Immature natural killer cell (primary cell): ENCODE results near the gene RFX2. TPM values are rescaled to one million over a fixed set of nuclear protein-coding genes. Genes with fewer than 3 reads are reported as not detected.

ENCODE experiments used
- DNase-seq, 3 donors: peaks; one replicate each; pipeline ENCODE4 v3.0.0; 2022; ENCODE audit warnings: mixed read lengths in 1 of 3
- H3K27ac Mint-ChIP-seq, 6 donors: one replicate each; pipeline ENCODE4 v1.8.0; 2020; ENCODE audit warnings: mixed read lengths in 6 of 6, mild to moderate bottlenecking in 5 of 6, inconsistent platforms in 4 of 6, moderate library complexity in 3 of 6
- H3K27me3 Mint-ChIP-seq, 3 donors: one replicate each; pipeline ENCODE4 v1.8.0; 2020 to 2021; ENCODE audit warnings: low read depth in 3 of 3, mild to moderate bottlenecking in 3 of 3, mixed read lengths in 3 of 3, moderate library complexity in 3 of 3, inconsistent platforms in 1 of 3
- H3K36me3 Mint-ChIP-seq, 3 donors: one replicate each; pipeline ENCODE4 v1.8.0; 2020; ENCODE audit warnings: mixed read lengths in 3 of 3, inconsistent platforms in 2 of 3, mild to moderate bottlenecking in 2 of 3
- H3K4me1 Mint-ChIP-seq, 2 donors: one replicate each; pipeline ENCODE4 v1.8.0; 2020; ENCODE audit warnings: inconsistent platforms in 2 of 2, mild to moderate bottlenecking in 2 of 2, mixed read lengths in 2 of 2, moderate library complexity in 1 of 2
- H3K4me3 Mint-ChIP-seq, 5 donors: one replicate each; pipeline ENCODE4 v1.8.0; 2020; ENCODE audit warnings: mild to moderate bottlenecking in 5 of 5, mixed read lengths in 5 of 5, inconsistent platforms in 3 of 5, moderate library complexity in 3 of 5
- H3K9me3 Mint-ChIP-seq, 6 donors: one replicate each; pipeline ENCODE4 v1.8.0; 2020; ENCODE audit warnings: mild to moderate bottlenecking in 6 of 6, mixed read lengths in 6 of 6, inconsistent platforms in 4 of 6, moderate library complexity in 3 of 6
- polyA plus RNA-seq, 3 donors: library from polyadenylated mRNA; unstranded; fragments of 300-500 nt; fragmentation: Illumina TruSeq; gene quantifications; one replicate each; pipeline ENCODE4 v1.2.3, GENCODE V29; 2021

Gene RFX2
- polyA plus RNA-seq, 3 donors from 2014 or later: 2.2 to 3.9 TPM; not detected in 1

DNA sequence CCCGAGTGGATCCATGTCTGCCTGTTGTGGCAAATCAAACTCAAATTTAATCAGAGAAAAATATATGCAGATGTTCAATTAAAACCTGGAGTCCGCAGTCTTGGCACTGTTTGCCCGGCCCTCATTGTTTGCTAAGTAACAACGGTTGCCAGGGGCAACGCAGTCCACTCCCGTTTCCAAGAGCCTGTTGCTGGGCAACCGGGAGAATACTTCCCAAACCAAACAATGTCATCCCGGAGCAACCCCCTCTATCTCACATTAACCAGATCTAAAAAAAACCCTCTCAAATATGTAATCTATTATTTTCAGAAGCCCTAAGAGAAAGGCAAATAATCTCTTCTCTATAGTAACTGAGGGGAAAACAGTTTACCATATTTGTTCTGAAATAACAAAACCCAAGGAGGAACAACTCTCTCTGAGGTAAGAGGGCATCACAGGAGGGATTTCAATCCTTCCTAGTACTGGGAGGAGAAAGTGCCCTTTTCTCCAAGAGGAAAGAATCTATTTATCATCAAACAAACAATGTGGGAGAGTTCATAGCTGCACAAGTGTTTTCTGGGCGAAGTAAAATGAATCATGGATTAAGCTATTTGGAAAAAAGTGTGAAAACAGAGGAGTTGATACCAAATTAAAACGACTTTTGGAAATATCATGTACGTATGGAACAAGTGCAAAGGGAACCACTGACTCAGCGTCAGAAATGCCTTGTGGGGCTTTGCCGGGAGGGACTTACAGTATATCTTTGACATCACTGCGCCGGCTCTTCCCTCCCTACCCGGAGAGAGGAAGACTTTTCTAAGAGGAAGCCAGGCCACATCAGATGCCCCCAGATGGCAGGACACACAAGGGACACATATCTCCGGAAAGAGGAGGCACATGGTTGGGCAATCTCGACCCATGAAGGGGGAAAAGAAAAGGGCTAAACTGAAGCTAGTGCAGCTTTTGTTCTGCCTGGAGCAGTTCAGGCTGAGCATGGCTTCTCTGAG is 43.3 kb downstream of the RFX2 start:
- DNase-seq: peak in 1 of 3 donors; percentile 22
- Mint-ChIP-seq H3K4me1 (peaks cover 16 to 35% of the 10 kb centered on the region in 2 donors), H3K27me3 (peaks cover 10 to 24% (median 16%) of the 10 kb centered on the region in 3 donors), H3K9me3 (no peaks in the 10 kb centered on the region), H3K36me3 (no peaks in the 10 kb centered on the region), H3K4me3 (peak overlapping the region in 1 of 5 donors; percentile 66), H3K27ac (peak overlapping the region in 4 of 6 donors; percentile 58 to 79 (median 74))

DNA sequence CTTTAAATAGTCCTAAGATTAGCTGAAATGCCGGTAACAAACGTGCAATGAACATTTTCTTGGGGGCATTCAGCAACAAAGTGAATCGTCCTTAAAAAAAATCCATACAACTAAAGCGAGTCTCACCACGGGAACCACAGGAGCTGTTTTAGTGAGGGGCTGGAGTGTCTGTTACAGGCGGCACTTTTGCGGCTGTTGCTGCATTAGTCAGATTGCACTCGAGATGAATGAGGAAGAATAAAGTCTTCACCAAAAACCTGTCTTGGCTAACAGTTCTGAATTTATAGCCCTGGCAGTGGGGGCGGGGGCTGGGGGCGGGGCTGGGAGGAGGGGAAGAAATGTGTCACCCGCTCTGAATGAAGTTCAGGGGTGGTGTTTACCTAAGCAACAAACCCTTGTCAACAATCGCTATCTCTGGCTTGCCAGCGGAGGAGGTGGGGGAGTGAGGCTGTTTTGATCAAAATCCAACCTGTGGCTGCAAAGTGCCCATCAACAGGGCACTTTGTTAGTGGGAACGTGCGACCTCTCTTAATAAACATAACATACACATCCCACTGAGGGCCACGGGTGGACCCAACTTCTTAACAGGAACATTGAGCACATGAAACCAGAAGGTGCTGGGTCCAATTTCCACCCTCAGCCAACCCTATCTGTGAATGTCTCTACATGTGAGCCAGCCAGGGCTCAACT is 44.5 kb downstream of the RFX2 start:
- peak overlapping the region; percentile 8 to 86 (median 66) for H3K27ac Mint-ChIP-seq
- peak overlapping the region; percentile 36 to 66 (median 57) for H3K4me3 Mint-ChIP-seq
- peaks cover 11 to 24% (median 16%) of the 10 kb centered on the region in 3 donors for H3K27me3 Mint-ChIP-seq
- H3K4me1 Mint-ChIP-seq: peaks cover 16 to 38% of the 10 kb centered on the region in 2 donors
- no peaks in the 10 kb centered on the region for H3K36me3 Mint-ChIP-seq
- peak; percentile 61 to 64 (median 62) for DNase-seq
- H3K9me3 Mint-ChIP-seq: no peaks in the 10 kb centered on the region

DNA sequence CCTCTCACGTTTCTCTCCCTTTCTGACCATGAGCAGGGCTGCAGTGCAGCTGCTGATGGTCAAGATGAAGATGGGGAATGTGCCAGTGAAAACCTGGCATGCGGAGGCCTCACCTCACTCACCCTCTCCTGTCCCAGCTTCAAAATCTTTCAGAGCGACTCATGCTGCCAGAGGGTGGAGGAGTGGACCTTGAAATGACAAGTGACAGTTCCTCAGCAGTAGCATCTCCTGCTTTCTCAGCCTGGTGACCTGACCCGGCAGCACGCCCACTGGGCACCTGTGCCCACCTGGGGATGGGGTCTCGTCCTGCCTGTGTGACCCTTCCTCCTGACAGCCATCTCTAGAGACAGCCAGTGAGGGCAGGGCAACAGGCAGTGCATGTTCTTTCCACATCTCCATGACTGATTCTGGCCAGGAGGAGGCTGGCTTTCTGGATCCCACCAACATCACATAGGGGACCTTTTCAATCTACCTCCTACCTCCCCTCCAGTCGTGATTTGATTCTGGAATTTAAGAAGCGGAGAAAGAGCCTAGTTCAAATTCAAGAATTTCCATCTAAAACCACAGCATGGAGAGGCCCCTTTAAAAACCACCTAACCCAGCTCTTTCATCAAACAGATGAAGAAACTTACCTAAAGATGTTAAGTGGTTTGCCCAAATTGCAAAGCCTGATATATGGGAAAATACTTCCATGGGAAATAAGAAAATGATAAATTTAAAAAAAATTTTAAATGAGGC is 45.8 kb downstream of the RFX2 start:
- H3K27ac Mint-ChIP-seq: no peak overlapping the region
- no peaks in the 10 kb centered on the region for H3K36me3 Mint-ChIP-seq
- no peaks in the 10 kb centered on the region for H3K9me3 Mint-ChIP-seq
- H3K27me3 Mint-ChIP-seq: peaks cover 8 to 16% (median 12%) of the 10 kb centered on the region in 3 donors
- no peak overlapping the region for H3K4me3 Mint-ChIP-seq
- H3K4me1 Mint-ChIP-seq: peaks cover 15 to 38% of the 10 kb centered on the region in 2 donors
- DNase-seq: no peak

DNA sequence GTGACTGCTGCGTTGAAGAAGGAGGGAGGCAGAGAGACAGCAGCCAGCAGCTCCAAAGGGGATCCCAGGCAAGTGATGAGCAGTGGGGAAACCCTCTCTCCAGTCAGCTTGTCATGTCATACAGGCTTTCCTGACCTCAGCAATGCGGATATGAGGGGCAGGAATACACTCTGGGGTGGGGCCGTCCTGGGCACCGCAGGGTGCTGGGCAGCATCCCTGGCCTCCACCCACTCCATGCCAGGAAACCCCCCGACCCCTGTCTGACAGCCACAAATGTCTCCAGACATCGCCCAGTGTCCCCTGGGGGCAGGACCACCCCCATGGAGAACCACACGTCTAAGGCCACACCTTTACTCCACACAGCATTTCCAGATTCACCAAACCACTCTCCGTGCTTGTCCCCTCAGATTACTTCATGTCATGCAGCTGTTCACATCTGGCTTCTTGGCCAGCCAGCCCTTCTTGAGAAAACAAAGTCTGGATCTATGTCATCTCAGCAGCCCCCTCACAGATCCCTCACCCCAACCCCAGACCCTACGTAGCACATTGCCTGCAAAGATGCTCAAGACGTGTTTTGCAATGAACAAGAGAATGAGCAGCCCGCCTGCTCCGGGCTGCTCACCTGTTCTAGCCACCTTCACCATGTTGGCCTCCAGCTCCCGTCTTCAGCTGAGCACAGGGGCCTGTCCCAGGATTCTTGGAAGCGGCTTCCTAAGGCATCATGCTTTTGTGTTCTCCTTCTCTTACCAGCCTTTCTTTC is 46.5 kb downstream of the RFX2 start:
- no peak for DNase-seq
- peak overlapping the region in 1 of 5 donors; percentile 20 for H3K4me3 Mint-ChIP-seq
- no peaks in the 10 kb centered on the region for H3K36me3 Mint-ChIP-seq
- no peaks in the 10 kb centered on the region for H3K9me3 Mint-ChIP-seq
- peaks cover 13 to 38% of the 10 kb centered on the region in 2 donors for H3K4me1 Mint-ChIP-seq
- H3K27ac Mint-ChIP-seq: peak overlapping the region in 2 of 6 donors; percentile 17 to 59
- peaks cover 5 to 14% (median 9%) of the 10 kb centered on the region in 3 donors for H3K27me3 Mint-ChIP-seq

DNA sequence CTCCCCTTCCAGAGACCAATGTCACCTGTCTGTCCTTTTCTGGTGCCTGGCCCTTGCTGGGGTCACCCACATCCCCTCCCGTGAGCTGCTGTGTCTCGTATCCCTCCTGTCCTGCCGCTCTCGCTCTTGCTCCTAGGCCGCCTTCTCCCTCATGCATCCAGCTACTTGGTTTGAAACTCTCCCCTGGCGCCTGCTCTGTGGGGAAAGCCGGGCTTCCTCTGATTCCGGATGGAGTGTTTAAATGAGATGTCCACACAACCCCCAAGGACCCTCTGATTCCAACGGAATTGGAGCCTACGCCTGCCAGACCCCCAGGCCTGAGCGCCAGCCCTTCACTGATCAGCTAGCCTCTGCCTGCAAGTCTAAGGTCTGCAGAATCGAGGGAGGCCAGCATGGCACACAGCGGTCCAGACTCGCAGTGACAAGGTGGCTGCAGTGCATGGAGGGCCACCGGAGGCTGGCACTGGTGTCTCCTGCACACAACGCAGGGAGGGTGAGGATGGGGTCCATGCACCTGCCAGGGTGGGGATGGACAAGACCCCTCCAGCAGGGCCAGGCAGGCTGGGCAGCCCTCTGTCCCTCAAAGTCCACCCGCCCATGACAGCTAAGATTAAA is 47.2 kb downstream of the RFX2 start:
- Mint-ChIP-seq H3K36me3 (no peaks in the 10 kb centered on the region), H3K27ac (peak overlapping the region in 1 of 6 donors; percentile 22), H3K4me1 (peaks cover 13 to 38% of the 10 kb centered on the region in 2 donors), H3K9me3 (no peaks in the 10 kb centered on the region), H3K27me3 (peaks cover 3 to 14% (median 7%) of the 10 kb centered on the region in 3 donors), H3K4me3 (no peak overlapping the region)
- no peak for DNase-seq

DNA sequence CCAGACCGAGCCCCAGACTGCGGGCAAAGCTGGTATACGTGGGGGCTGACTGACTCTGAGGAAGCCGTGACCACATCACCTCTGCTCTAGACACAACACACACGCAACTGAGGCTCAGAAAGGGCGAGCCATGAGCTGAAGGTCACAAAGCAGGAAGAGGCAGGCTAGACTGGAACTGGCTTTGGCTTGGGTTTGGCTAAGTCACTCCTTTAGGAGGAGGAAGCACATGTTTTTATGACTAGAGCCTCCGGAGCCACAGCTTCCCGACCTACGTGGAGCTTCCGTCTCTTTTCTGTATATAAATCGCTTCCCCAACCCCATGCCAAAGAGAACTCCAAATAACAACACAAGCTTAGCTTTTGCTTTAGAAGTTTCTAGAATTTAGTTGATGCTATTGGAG is 48.0 kb downstream of the RFX2 start:
- H3K27ac Mint-ChIP-seq: peak overlapping the region in 4 of 6 donors; percentile 12 to 72 (median 22)
- peak overlapping the region in 1 of 5 donors; percentile 58 for H3K4me3 Mint-ChIP-seq
- no peaks in the 10 kb centered on the region for H3K9me3 Mint-ChIP-seq
- peaks cover 13 to 38% of the 10 kb centered on the region in 2 donors for H3K4me1 Mint-ChIP-seq
- H3K27me3 Mint-ChIP-seq: peaks cover 3 to 14% (median 7%) of the 10 kb centered on the region in 3 donors
- peak; percentile 13 to 44 (median 39) for DNase-seq
- H3K36me3 Mint-ChIP-seq: no peaks in the 10 kb centered on the region

DNA sequence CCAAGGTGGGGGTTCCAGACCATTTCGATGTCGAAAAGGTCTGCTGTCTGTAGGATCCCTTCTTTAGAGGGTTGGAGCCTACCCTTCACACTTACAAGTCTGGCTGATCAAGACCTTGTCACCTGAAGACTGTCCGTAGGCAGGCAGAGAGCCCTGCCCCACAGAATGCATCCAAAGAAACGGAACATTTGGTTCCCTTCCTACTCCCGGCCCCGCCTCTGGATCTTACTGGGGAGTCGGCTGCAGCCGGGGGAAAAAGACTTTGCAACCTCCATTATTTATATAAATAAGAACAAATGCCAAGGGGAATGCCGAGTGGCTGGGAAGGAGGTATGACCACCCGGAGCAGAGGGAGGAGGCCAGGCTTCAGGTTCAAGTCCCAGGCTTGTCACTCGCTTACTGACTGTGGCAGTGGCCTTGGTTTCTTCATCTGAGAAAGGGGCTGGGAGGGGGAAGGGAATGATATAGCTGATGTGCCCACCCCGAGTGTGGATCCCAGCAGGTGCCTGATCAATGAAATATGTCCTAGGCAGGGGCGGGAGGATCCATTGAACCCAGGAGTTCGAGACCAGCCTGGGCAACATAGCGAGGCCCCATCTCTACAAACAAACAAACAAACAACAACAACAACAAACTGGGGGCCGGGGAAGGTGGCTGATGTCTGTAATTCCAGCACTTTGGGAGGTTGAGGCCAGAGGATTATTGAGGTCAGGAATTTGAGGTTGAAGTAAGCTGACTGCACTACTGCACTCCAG is 48.7 kb downstream of the RFX2 start:
- H3K4me1 Mint-ChIP-seq: peaks cover 13 to 33% of the 10 kb centered on the region in 2 donors
- H3K4me3 Mint-ChIP-seq: no peak overlapping the region
- H3K27ac Mint-ChIP-seq: peak overlapping the region in 3 of 6 donors; percentile 27 to 72 (median 32)
- H3K9me3 Mint-ChIP-seq: no peaks in the 10 kb centered on the region
- no peak for DNase-seq
- peaks cover 3 to 14% (median 7%) of the 10 kb centered on the region in 3 donors for H3K27me3 Mint-ChIP-seq
- H3K36me3 Mint-ChIP-seq: no peaks in the 10 kb centered on the region

DNA sequence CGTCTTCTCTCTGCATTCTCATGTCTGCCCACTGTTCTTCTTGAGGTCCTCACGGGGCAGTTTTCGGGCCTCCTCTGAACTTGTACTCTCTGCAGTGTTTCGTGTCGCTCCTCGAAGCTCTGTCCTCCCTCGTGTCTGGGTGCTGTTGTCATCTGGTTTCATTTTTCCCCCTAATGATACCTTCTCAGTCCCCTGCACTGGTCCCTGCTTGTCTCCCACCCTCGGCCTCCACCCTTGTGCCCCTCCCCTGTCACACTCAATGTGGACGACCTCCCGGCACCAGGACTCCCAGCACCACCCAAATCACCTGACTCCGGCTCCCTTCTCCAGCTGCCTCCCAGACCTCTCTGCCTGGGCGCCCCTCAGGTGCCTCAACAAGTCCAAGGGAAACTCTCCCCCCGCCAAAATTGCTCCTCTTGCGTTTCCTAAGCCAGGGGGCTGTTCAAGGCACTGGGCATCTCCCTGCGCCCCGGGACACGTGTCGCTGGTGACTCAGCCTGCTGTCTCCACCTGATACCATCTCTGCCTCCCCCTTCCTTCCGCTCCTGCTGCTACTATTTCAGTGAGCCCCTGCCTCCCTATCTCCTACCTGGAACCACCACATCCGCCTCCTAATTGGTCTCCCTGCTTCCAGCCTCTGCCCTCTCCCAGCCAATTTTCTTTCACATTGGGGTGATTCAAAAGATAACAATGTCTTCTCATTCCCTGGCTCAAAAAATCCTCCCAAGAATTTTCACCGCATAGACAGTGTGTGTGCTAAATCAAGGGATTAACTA is 49.5 kb downstream of the RFX2 start:
- H3K27ac Mint-ChIP-seq: peak overlapping the region in 3 of 6 donors; percentile 29 to 58 (median 42)
- peaks cover 6 to 25% of the 10 kb centered on the region in 2 donors for H3K4me1 Mint-ChIP-seq
- no peaks in the 10 kb centered on the region for H3K9me3 Mint-ChIP-seq
- peaks cover 3 to 16% (median 5%) of the 10 kb centered on the region in 3 donors for H3K27me3 Mint-ChIP-seq
- no peaks in the 10 kb centered on the region for H3K36me3 Mint-ChIP-seq
- peak overlapping the region in 1 of 5 donors; percentile 7 for H3K4me3 Mint-ChIP-seq
- DNase-seq: no peak

DNA sequence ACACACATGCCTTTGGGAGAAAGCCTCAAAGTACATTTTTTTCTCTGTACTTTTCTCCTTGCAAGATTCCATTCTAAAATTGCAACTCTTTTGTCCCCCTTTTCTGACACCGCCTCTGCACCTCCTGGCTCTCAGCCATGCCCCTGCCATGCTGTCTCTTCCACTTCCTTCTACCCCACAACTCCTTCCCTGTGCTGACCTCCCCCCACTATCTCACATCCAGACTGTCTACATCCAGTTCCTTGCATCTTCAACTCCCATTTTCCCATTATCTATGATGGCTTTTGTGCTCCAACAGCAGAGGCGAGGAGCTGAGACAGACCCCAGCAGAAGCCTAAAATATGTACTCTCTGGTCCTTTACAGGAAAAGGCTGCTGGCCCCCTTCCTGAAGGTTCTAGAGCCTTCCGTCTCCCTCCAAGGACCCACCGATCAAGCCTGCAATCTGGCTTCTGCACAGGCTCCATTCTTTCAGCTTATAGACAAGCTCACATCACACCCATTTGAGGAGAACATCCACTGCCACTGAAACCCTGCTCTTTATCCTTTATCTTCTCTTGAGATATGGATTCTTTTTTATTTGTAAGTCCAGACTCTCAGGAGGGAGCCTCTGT is 50.2 kb downstream of the RFX2 start:
- Mint-ChIP-seq H3K27me3 (peaks cover 3 to 15% (median 5%) of the 10 kb centered on the region in 3 donors), H3K36me3 (no peaks in the 10 kb centered on the region), H3K4me3 (no peak overlapping the region), H3K9me3 (no peaks in the 10 kb centered on the region), H3K27ac (peak overlapping the region in 1 of 6 donors; percentile 42), H3K4me1 (peaks cover 0 to 18% of the 10 kb centered on the region in 2 donors)
- DNase-seq: no peak

DNA sequence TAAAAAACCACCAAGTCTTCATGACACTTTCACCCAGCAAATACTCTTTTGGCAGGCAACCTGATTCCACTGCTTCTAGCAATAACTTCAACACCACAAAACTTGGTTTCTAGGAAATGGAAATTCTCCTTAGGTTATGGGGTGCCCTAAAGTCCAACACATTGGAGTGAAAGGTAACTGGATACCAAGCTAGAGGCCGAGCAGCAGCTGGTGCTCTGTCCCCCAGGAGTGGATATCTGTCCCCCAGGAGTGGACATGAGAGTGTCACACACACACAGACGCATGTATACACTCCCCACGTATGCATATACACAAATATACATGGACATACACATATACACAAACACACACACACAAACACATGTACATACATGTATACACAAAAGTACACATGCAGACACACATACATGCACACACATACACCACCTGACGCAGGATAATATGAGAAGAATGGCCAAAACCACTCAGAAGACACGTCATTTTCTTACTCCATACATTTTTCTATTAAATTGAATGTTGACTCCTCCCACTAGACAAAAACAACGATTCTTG is 50.8 kb downstream of the RFX2 start:
- no peak overlapping the region for H3K4me3 Mint-ChIP-seq
- no peaks in the 10 kb centered on the region for H3K9me3 Mint-ChIP-seq
- H3K4me1 Mint-ChIP-seq: peaks cover 0 to 12% of the 10 kb centered on the region in 2 donors
- peaks cover 3 to 13% (median 5%) of the 10 kb centered on the region in 3 donors for H3K27me3 Mint-ChIP-seq
- peak overlapping the region in 1 of 6 donors; percentile 42 for H3K27ac Mint-ChIP-seq
- no peaks in the 10 kb centered on the region for H3K36me3 Mint-ChIP-seq
- no peak for DNase-seq
